K562 (cell line): ENCODE data around the gene C1orf174.

Experiments used
- ARID2 ChIP-seq: fragments of 450-650 bp; IDR thresholded peaks from 2 replicates; pipeline ENCODE4 v1.6.1; 2017; ENCODE audit warnings: antibody characterized with exemption, mild to moderate bottlenecking
- CHD1 ChIP-seq: fragments of 200-600 bp; sonication (generic); IDR thresholded peaks from one replicate; pipeline ENCODE4 v1.6.1; 2012; ENCODE audit warnings: mild to moderate bottlenecking, moderate library complexity, low read length, inconsistent platforms
- KDM1A ChIP-seq, 2 experiments: fragments of 450-650 bp; IDR thresholded peaks; 2 replicates each; pipeline ENCODE4 v1.6.1; 2016; ENCODE audit warnings: mild to moderate bottlenecking in 2 of 2
- MTA3 ChIP-seq: fragments of 450-650 bp; formaldehyde crosslinking; IDR thresholded peaks from 2 replicates; pipeline ENCODE4 v1.6.1; 2017; ENCODE audit warnings: mild to moderate bottlenecking, borderline replicate concordance
- MYC ChIP-seq, 2 experiments: fragments of 250-450 bp in 1 of 2; sonication (Bioruptor Pico) in 1 of 2; IDR thresholded peaks; 2 replicates each; pipeline versions ENCODE4 v1.5.1 to v1.6.1; 2012 to 2021; ENCODE audit warnings: low read depth in 2 of 2, borderline replicate concordance in 1 of 2, improper control_type of control experiment in 1 of 2, low read length in 1 of 2, mild to moderate bottlenecking in 1 of 2, moderate library complexity in 1 of 2
- PHB2 ChIP-seq: fragments of 450-650 bp; IDR thresholded peaks from 2 replicates; pipeline ENCODE4 v1.6.1; 2017; ENCODE audit warnings: low read depth
- ZNF644 ChIP-seq: fragments of 200-800 bp; sonication (Bioruptor generic); IDR thresholded peaks from 2 replicates; pipeline ENCODE4 v1.6.1; 2016; ENCODE audit warnings: low read depth, missing genetic modification characterization, missing compliant biosample characterization
- TF ChIP-seq, protein P1 (sequence below), 3 experiments: IDR thresholded peaks in 2 of 3; conservative IDR thresholded peaks in 1 of 3; 2 replicates each; pipeline ENCODE4 v1.5.1; 2011 to 2012; ENCODE audit warnings: low read length in 3 of 3, mild to moderate bottlenecking in 3 of 3, control low read depth in 2 of 3, improper control_type of control experiment in 1 of 3, inconsistent platforms in 1 of 3, low read depth in 1 of 3, mixed read lengths in 1 of 3, moderate library complexity in 1 of 3; ENCODE audit not compliant: insufficient read depth in 2 of 3
- TF ChIP-seq, protein P2 (sequence below): fragments of 250-450 bp; sonication (Bioruptor Pico); IDR thresholded peaks from 2 replicates; pipeline ENCODE4 v1.5.1; 2021; ENCODE audit warnings: mild to moderate bottlenecking

DNA sequence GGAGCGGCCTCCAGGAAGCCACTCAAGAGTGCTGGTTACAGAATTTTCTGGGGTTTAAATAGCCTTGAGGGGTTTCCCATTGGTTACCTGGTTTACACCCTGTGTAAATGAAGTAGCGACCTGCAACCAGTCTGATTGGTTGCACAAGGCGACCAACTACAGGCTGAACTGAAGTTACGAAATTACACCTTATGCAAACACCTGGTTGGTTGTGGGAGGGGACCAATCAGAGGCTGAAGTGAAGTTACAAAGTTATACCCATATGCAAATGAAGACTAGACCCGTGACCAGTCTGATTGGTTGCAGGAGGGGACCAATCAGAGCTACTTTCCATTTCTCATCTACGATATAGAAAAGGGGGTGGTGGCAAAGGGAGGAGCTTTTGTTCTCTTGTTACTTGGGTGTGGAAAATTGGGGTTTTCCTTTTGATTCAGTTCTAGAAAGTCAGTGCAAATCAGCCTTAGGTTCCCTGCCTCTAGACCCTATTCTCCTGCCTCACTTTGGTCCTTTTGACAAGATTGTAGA is 22.2 kb upstream of the C1orf174 start:
- TF ChIP-seq, protein P1, sequence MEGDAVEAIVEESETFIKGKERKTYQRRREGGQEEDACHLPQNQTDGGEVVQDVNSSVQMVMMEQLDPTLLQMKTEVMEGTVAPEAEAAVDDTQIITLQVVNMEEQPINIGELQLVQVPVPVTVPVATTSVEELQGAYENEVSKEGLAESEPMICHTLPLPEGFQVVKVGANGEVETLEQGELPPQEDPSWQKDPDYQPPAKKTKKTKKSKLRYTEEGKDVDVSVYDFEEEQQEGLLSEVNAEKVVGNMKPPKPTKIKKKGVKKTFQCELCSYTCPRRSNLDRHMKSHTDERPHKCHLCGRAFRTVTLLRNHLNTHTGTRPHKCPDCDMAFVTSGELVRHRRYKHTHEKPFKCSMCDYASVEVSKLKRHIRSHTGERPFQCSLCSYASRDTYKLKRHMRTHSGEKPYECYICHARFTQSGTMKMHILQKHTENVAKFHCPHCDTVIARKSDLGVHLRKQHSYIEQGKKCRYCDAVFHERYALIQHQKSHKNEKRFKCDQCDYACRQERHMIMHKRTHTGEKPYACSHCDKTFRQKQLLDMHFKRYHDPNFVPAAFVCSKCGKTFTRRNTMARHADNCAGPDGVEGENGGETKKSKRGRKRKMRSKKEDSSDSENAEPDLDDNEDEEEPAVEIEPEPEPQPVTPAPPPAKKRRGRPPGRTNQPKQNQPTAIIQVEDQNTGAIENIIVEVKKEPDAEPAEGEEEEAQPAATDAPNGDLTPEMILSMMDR (IDR thresholded peaks at IDR 0.05 in 2 of 3, conservative IDR thresholded peaks at IDR 0.05 in 1 of 3; ENCODE audit: insufficient read depth in 2 of 3, low read depth in 1 of 3, low read length in 3 of 3), result no peak
- TF ChIP-seq ARID2 (no peak), PHB2 (no peak), MYC (IDR thresholded peaks at IDR 0.05; ENCODE audit: low read depth, low read length) (no peak), MYC (CRISPR knock-in tag; IDR thresholded peaks at IDR 0.05; ENCODE audit: borderline replicate concordance, low read depth) (no peak), KDM1A (IDR thresholded peaks at IDR 0.05) (no peak), ZNF644 (tag) (no peak), CHD1 (no peak), MTA3 (no peak)
- TF ChIP-seq, protein P2, sequence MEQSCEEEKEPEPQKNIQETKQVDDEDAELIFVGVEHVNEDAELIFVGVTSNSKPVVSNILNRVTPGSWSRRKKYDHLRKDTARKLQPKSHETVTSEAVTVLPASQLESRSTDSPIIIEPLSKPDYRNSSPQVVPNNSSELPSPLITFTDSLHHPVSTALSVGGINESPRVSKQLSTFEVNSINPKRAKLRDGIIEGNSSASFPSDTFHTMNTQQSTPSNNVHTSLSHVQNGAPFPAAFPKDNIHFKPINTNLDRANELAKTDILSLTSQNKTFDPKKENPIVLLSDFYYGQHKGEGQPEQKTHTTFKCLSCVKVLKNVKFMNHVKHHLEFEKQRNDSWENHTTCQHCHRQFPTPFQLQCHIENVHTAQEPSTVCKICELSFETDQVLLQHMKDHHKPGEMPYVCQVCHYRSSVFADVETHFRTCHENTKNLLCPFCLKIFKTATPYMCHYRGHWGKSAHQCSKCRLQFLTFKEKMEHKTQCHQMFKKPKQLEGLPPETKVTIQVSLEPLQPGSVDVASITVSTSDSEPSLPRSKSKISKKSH (CRISPR knock-in tag), result no peak
